Liver (tissue), 9 donors: ENCODE measurements around the gene SEMA4D. TPM values are rescaled to one million over a fixed set of nuclear protein-coding genes. Genes with fewer than 3 reads are reported as not detected.

Experiments used
- DNase-seq: peaks from one replicate; pipeline ENCODE4 v3.0.0-alpha.2; 2017; ENCODE audit warnings: low spot score
- H3K27ac ChIP-seq, 2 donors: one replicate each; pipeline ENCODE4 v1.7.0; 2013; ENCODE audit warnings: inconsistent platforms in 2 of 2, low read length in 2 of 2, control low read depth in 1 of 2, low read depth in 1 of 2, mild to moderate bottlenecking in 1 of 2
- H3K27me3 ChIP-seq, 4 donors: one replicate each; pipeline versions ENCODE4 v1.6.1 to v1.7.0; 2013; ENCODE audit warnings: low read length in 3 of 4, inconsistent platforms in 1 of 4, mild to moderate bottlenecking in 1 of 4, moderate library complexity in 1 of 4; ENCODE audit not compliant: control insufficient read depth in 4 of 4, insufficient read depth in 4 of 4
- H3K36me3 ChIP-seq, 4 donors: one replicate each; pipeline versions ENCODE4 v1.6.1 to v1.7.0; 2013; ENCODE audit warnings: low read length in 3 of 4, mild to moderate bottlenecking in 3 of 4, low read depth in 1 of 4, moderate library complexity in 1 of 4; ENCODE audit not compliant: control insufficient read depth in 4 of 4, insufficient read depth in 3 of 4
- H3K4me1 ChIP-seq, 4 donors: one replicate each; pipeline versions ENCODE4 v1.6.1 to v1.7.0; 2013; ENCODE audit warnings: low read length in 3 of 4, mild to moderate bottlenecking in 3 of 4, moderate library complexity in 1 of 4; ENCODE audit not compliant: control insufficient read depth in 4 of 4, insufficient read depth in 4 of 4
- H3K4me3 ChIP-seq, 3 donors: one replicate each; pipeline versions ENCODE4 v1.6.1 to v1.7.0; 2013; ENCODE audit warnings: low read length in 3 of 3, control low read depth in 1 of 3, low read depth in 1 of 3, mild to moderate bottlenecking in 1 of 3
- H3K9ac ChIP-seq, 2 donors: one replicate each; pipeline ENCODE4 v1.7.0; 2013; ENCODE audit warnings: low read length in 2 of 2, mild to moderate bottlenecking in 2 of 2, moderate library complexity in 2 of 2, control low read depth in 1 of 2, low read depth in 1 of 2
- H3K9me3 ChIP-seq, 4 donors: one replicate each; pipeline versions ENCODE4 v1.6.1 to v1.7.0; 2013; ENCODE audit warnings: low read length in 3 of 4; ENCODE audit not compliant: control insufficient read depth in 4 of 4
- ATF3 ChIP-seq: IDR thresholded peaks from 2 replicates; pipeline ENCODE4 v1.6.1; 2016; ENCODE audit warnings: antibody characterized with exemption
- CTCF ChIP-seq: fragments of 150-350 bp; IDR thresholded peaks from 2 replicates; pipeline ENCODE4 v1.5.1; 2017; ENCODE audit warnings: improper control_type of control experiment, low read depth, low read length; ENCODE audit not compliant: missing input control
- EGR1 ChIP-seq, 2 donors: IDR thresholded peaks; 2 replicates each; pipeline ENCODE4 v1.6.1; 2016 to 2018; ENCODE audit warnings: antibody characterized with exemption in 2 of 2, low read depth in 2 of 2
- FOXA1 ChIP-seq: IDR thresholded peaks from 2 replicates; pipeline ENCODE4 v1.6.1; 2016; ENCODE audit warnings: antibody characterized with exemption
- FOXA2 ChIP-seq: IDR thresholded peaks from 2 replicates; pipeline ENCODE4 v1.6.1; 2016; ENCODE audit warnings: antibody characterized with exemption
- HNF4A ChIP-seq, 2 donors: conservative IDR thresholded peaks; 2 replicates each; pipeline ENCODE4 v1.6.1; 2016; ENCODE audit warnings: antibody characterized with exemption in 2 of 2, mild to moderate bottlenecking in 2 of 2
- HNF4G ChIP-seq: IDR thresholded peaks from 2 replicates; pipeline ENCODE4 v1.6.1; 2016; ENCODE audit warnings: antibody characterized with exemption
- JUND ChIP-seq, 2 donors: IDR thresholded peaks; 2 replicates each; pipeline ENCODE4 v1.6.1; 2016; ENCODE audit warnings: antibody characterized with exemption in 2 of 2
- NR2F2 ChIP-seq: IDR thresholded peaks from 2 replicates; pipeline ENCODE4 v1.6.1; 2016; ENCODE audit warnings: antibody characterized with exemption
- RAD21 ChIP-seq, 2 donors: IDR thresholded peaks; 2 replicates each; pipeline ENCODE4 v1.6.1; 2016; ENCODE audit warnings: antibody characterized with exemption in 2 of 2, mild to moderate bottlenecking in 2 of 2
- REST ChIP-seq: IDR thresholded peaks from 2 replicates; pipeline ENCODE4 v1.6.1; 2016; ENCODE audit warnings: antibody characterized with exemption, mild to moderate bottlenecking
- SP1 ChIP-seq: IDR thresholded peaks from 2 replicates; pipeline ENCODE4 v1.6.1; 2018; ENCODE audit warnings: antibody characterized with exemption, mild to moderate bottlenecking
- YY1 ChIP-seq: IDR thresholded peaks from 2 replicates; pipeline ENCODE4 v1.6.1; 2016; ENCODE audit warnings: antibody characterized with exemption, mild to moderate bottlenecking
- WGBS: extraction: QIAGEN DNeasy Blood & Tissue Kit; methylation state at CpG from one replicate; pipeline ENCODE4 v1.1.7; 2013; 5-methylcytosine and 5-hydroxymethylcytosine counted together
- polyA plus RNA-seq, 2 donors: library from polyadenylated mRNA; stranded (reverse) in 1 of 2; unstranded in 1 of 2; fragments of 200-250 nt in 1 of 2; fragments of >200 nt in 1 of 2; fragmentation: Nextera tagmentation in 1 of 2; extraction: Ambion mirVana in 1 of 2; gene quantifications; one replicate each; pipeline versions ENCODE4 v1.2.1 to v1.2.3, GENCODE V29; 2013 to 2015
- total RNA-seq, 2 donors: library from RNA; depleted of rRNA; stranded (reverse); fragments of >200 nt; gene quantifications; one replicate each; pipeline ENCODE4 v1.2.3, GENCODE V29; 2014
- donor health status: healthy.
- donor health status: healthy.
- donor health status: healthy.
- donor health status: healthy.
- donor health status: healthy.

The SEMA4D gene
- total and polyA plus RNA-seq, 4 donors, result 1.4 to 12.0 (median 4.1) TPM

- H3K4me1 ChIP-seq, result peaks cover 0 to 5% (median 4%) of the 10 kb centered on the region in 4 donors
- H3K36me3 ChIP-seq, result no peaks in the 10 kb centered on the region
- H3K9ac ChIP-seq, result no peak overlapping the region
- H3K27ac ChIP-seq, result no peak overlapping the region
- no peaks in the 10 kb centered on the region for H3K9me3 ChIP-seq
- no peak for TF ChIP-seq HNF4A (conservative IDR thresholded peaks at IDR 0.05)
- 86% methylated on average over 12 of the region's 12 CpGs for WGBS
- DNase-seq, result no peak
- no peaks in the 10 kb centered on the region for H3K27me3 ChIP-seq
- no peak overlapping the region for H3K4me3 ChIP-seq
Measured at GRCh38 chr9:89501311-89501898, 3.5 kb upstream of the SEMA4D start.

- Histone ChIP-seq H3K36me3 (no peaks in the 10 kb centered on the region), H3K9ac (no peak overlapping the region), H3K27ac (no peak overlapping the region), H3K9me3 (no peaks in the 10 kb centered on the region), H3K4me3 (no peak overlapping the region), H3K4me1 (peaks cover 0 to 5% (median 4%) of the 10 kb centered on the region in 4 donors), H3K27me3 (no peaks in the 10 kb centered on the region)
- DNase-seq, result no peak
- TF ChIP-seq RAD21 (IDR thresholded peaks at IDR 0.05), result no peak
- no peak for TF ChIP-seq JUND (IDR thresholded peaks at IDR 0.05)
- no peak for TF ChIP-seq FOXA2
- no peak for TF ChIP-seq REST
- TF ChIP-seq FOXA1, result no peak
- TF ChIP-seq NR2F2, result no peak
- TF ChIP-seq HNF4A (conservative IDR thresholded peaks at IDR 0.05), result no peak
- TF ChIP-seq ATF3, result no peak
- no peak for TF ChIP-seq HNF4G
- TF ChIP-seq CTCF, result no peak
- no peak for TF ChIP-seq SP1
- TF ChIP-seq EGR1 (IDR thresholded peaks at IDR 0.05; ENCODE audit: low read depth in 2 of 2), result no peak
- WGBS, result 96% methylated on average over 5 of the region's 5 CpGs
Measured at GRCh38 chr9:89500008-89500407, 2.1 kb upstream of the SEMA4D start.

- no peak for TF ChIP-seq YY1
- H3K4me1 ChIP-seq, result peaks cover 0 to 5% (median 4%) of the 10 kb centered on the region in 4 donors
- no peak for DNase-seq
- no peak overlapping the region for H3K4me3 ChIP-seq
- peak overlapping the region in 1 of 2 donors; percentile 30 for H3K27ac ChIP-seq
- H3K9me3 ChIP-seq, result no peaks in the 10 kb centered on the region
- no peaks in the 10 kb centered on the region for H3K36me3 ChIP-seq
- 85% methylated on average over 7 of the region's 7 CpGs for WGBS
- H3K27me3 ChIP-seq, result no peaks in the 10 kb centered on the region
- no peak overlapping the region for H3K9ac ChIP-seq
Measured at GRCh38 chr9:89498852-89499480, 1.1 kb upstream of the SEMA4D start.
